ENCODE results near the gene CBX7.
A peak's percentile ranks its signal among the peaks of the same experiment; 100 is the strongest.

Gene CBX7

GRCh38 chr22:39117585-39118191 is 34.8 kb downstream of the CBX7 start:
- H3K27ac ChIP-seq: no peak overlapping the region
- TF ChIP-seq ZFX (IDR thresholded peaks at IDR 0.05; ENCODE audit: borderline replicate concordance) (no peak), CTCF (IDR thresholded peaks at IDR 0.05) (peak; percentile 70)

GRCh38 chr22:39115977-39116621 is 36.4 kb downstream of the CBX7 start:
- no peak overlapping the region for H3K27ac ChIP-seq
- no peak for TF ChIP-seq ZFX (IDR thresholded peaks at IDR 0.05; ENCODE audit: borderline replicate concordance)
- TF ChIP-seq CTCF (IDR thresholded peaks at IDR 0.05): no peak

DNA sequence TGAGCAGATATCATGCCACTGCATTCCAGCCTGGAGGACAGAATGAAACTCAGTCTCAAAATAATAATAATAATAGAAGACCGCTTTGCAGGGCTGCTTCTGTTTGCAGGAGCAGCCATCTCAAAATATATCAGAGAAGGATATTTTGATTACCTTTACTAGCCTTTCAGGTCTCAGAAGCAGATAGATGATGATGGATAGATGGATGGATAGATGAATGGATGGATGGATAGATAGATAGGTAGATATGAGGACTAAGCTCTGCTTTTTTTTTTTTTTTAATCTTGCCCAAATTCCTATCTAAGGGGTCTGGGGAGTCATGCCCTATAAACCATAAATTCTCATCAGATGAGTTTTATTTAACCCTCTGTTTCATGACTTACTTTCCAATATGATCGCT is 36.9 kb downstream of the CBX7 start:
- TF ChIP-seq ZFX (IDR thresholded peaks at IDR 0.05; ENCODE audit: borderline replicate concordance): no peak
- no peak for TF ChIP-seq CTCF (IDR thresholded peaks at IDR 0.05)
- no peak overlapping the region for H3K27ac ChIP-seq

- no peak overlapping the region for H3K27ac ChIP-seq
- TF ChIP-seq CTCF (IDR thresholded peaks at IDR 0.05): no peak
- TF ChIP-seq ZFX (IDR thresholded peaks at IDR 0.05; ENCODE audit: borderline replicate concordance): no peak
These were observed 38.4 kb downstream of the CBX7 start for GRCh38 chr22:39114112-39114511.

DNA sequence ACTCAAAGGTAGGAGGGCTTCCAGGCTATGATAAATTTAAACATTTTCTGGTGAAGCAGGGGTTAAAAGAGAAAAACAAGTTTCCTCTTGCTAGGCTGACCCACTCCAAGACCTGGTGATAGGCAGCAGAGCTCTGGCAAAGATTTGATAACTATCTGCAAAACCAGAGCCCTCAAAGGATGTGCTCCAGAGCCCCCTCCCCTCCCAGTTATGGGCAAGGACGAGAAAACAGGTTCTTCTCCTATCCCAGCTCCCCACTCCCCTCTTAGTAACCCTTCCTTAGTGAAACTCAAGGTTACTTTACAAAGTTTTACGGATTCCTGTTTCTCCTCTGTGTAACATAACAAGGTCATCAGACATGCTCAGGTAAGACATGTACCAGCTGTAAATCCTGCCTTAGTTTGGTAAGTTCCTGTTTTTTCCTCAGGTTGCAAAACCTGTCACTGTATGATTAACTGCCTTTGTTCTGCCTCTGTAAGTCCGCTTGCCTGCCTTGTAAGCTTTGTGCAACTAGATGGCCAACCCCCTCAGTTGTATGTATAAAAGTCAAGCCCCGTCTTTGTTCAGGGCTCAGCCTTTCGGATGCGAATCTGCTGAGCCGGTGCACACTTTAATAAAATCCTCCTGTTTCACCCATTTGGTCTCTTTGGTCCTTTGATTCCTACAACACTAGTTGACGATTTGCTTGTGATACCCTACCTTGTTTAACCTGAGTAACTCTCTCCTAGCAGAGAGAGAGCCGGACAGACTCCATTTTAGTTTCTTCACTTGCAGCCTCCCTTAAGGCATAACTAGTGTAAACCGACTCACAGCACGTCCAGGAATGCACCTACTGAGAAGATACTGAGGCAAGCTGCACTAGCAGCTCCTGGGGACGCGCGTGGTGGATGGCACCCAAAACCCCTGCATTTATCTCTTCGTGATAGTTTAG is 41.6 kb downstream of the CBX7 start:
- H3K27ac ChIP-seq: no peak overlapping the region
- TF ChIP-seq ZFX (IDR thresholded peaks at IDR 0.05; ENCODE audit: borderline replicate concordance) (no peak), CTCF (IDR thresholded peaks at IDR 0.05) (no peak)

- TF ChIP-seq CTCF (IDR thresholded peaks at IDR 0.05): no peak
- no peak for TF ChIP-seq ZFX (IDR thresholded peaks at IDR 0.05; ENCODE audit: borderline replicate concordance)
- no peak overlapping the region for H3K27ac ChIP-seq
These were observed 43.1 kb downstream of the CBX7 start for GRCh38 chr22:39109361-39109760.
